Lung (tissue), 12 donors: ENCODE measurements around the gene TTC28. TPM values are rescaled to one million over a fixed set of nuclear protein-coding genes. Genes with fewer than 3 reads are reported as not detected.
"Not testable (repeated sequence)": the region's sequence is repeated elsewhere in the genome, so short reads cannot be mapped to it uniquely, and the experiment has no call there.

Experiments
- ATAC-seq: fragments of 200-7000 bp; cut with Tn5 transposase; one replicate; pipeline ENCODE4 v1.9.1; 2020; ENCODE audit warnings: moderate number of reproducible peaks; ENCODE audit not compliant: insufficient read depth, low FRiP score
- DNase-seq, 3 donors: peaks; one replicate each; pipeline ENCODE4 v3.0.0-alpha.2; 2013 to 2017
- H3K27ac ChIP-seq, 2 donors: one replicate each; pipeline ENCODE4 v1.5.1; 2013; ENCODE audit warnings: mild to moderate bottlenecking in 2 of 2, moderate library complexity in 2 of 2, control low read depth in 1 of 2, inconsistent platforms in 1 of 2, low read depth in 1 of 2, low read length in 1 of 2
- H3K27me3 ChIP-seq, 3 donors: one replicate each; pipeline ENCODE4 v1.5.1; 2013; ENCODE audit warnings: low read length in 2 of 3; ENCODE audit not compliant: control insufficient read depth in 3 of 3, insufficient read depth in 3 of 3
- H3K36me3 ChIP-seq, 4 donors: one replicate each; pipeline ENCODE4 v1.5.1; 2013; ENCODE audit warnings: low read length in 4 of 4, mild to moderate bottlenecking in 1 of 4, moderate library complexity in 1 of 4; ENCODE audit not compliant: control insufficient read depth in 4 of 4, insufficient read depth in 4 of 4
- H3K4me1 ChIP-seq, 5 donors: one replicate each; pipeline ENCODE4 v1.5.1; 2013; ENCODE audit warnings: low read length in 5 of 5, mild to moderate bottlenecking in 2 of 5, moderate library complexity in 1 of 5; ENCODE audit not compliant: control insufficient read depth in 5 of 5, insufficient read depth in 5 of 5
- H3K4me3 ChIP-seq: one replicate; pipeline ENCODE4 v1.5.1; 2013; ENCODE audit warnings: mild to moderate bottlenecking, control low read depth, moderate library complexity
- H3K9ac ChIP-seq, 2 donors: one replicate each; pipeline ENCODE4 v1.5.1; 2013; ENCODE audit warnings: low read length in 2 of 2, control low read depth in 1 of 2; ENCODE audit not compliant: insufficient read depth in 1 of 2
- H3K9me3 ChIP-seq, 4 donors: one replicate each; pipeline ENCODE4 v1.5.1; 2013; ENCODE audit warnings: low read length in 3 of 4, mild to moderate bottlenecking in 1 of 4, moderate library complexity in 1 of 4; ENCODE audit not compliant: control insufficient read depth in 4 of 4, insufficient read depth in 3 of 4
- WGBS, 2 donors: extraction: QIAGEN DNeasy Blood & Tissue Kit; methylation state at CpG; one replicate each; pipeline ENCODE4 v1.1.7; 2013; 5-methylcytosine and 5-hydroxymethylcytosine counted together
- polyA plus RNA-seq, 2 donors: library from polyadenylated mRNA; stranded (reverse); fragments of 200-250 nt; gene quantifications; one replicate each; pipeline ENCODE4 v1.2.1, GENCODE V29; 2013
- total RNA-seq, 2 donors: library from RNA; depleted of rRNA in 1 of 2; stranded (reverse); fragments of >200 nt in 1 of 2; gene quantifications; one replicate each; pipeline ENCODE4 v1.2.1, GENCODE V29; 2014 to 2021
- TF ChIP-seq, protein P1 (sequence below): IDR thresholded peaks from 2 replicates; pipeline ENCODE4 v1.5.1; 2012; ENCODE audit warnings: mild to moderate bottlenecking; ENCODE audit errors: control extremely low read depth, extremely low read depth
- donor health status: control.
- donor health status: control.
- donor health status: Bipolar disorder and iron deficiency.
- donor health status: healthy.
- donor health status: DM: yes; HTN: yes; CAD: no.

TTC28 gene
- total and polyA plus RNA-seq, 4 donors, result 4.7 to 72.2 (median 24.8) TPM

- H3K9ac ChIP-seq, result no peak overlapping the region
- H3K9me3 ChIP-seq, result peaks cover 0 to 2% (median under 1%) of the 10 kb centered on the region in 4 donors
- DNase-seq (no peak), ATAC-seq (no peak)
- H3K4me3 ChIP-seq, result no peak overlapping the region
- H3K27ac ChIP-seq, result no peak overlapping the region
- no peaks in the 10 kb centered on the region for H3K27me3 ChIP-seq
- TF ChIP-seq, protein P1, sequence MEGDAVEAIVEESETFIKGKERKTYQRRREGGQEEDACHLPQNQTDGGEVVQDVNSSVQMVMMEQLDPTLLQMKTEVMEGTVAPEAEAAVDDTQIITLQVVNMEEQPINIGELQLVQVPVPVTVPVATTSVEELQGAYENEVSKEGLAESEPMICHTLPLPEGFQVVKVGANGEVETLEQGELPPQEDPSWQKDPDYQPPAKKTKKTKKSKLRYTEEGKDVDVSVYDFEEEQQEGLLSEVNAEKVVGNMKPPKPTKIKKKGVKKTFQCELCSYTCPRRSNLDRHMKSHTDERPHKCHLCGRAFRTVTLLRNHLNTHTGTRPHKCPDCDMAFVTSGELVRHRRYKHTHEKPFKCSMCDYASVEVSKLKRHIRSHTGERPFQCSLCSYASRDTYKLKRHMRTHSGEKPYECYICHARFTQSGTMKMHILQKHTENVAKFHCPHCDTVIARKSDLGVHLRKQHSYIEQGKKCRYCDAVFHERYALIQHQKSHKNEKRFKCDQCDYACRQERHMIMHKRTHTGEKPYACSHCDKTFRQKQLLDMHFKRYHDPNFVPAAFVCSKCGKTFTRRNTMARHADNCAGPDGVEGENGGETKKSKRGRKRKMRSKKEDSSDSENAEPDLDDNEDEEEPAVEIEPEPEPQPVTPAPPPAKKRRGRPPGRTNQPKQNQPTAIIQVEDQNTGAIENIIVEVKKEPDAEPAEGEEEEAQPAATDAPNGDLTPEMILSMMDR, result no peak
- peaks cover 0 to 10% (median 4%) of the 10 kb centered on the region in 4 donors for H3K36me3 ChIP-seq
- peaks cover 0 to 5% (median 0%) of the 10 kb centered on the region in 5 donors for H3K4me1 ChIP-seq
- 84 to 95% methylated on average over 5 of the region's 5 CpGs for WGBS, 2 donors
Observed at GRCh38 chr22:28063656-28064055, 616.0 kb downstream of the TTC28 start.

- peaks cover 0 to 10% (median 4%) of the 10 kb centered on the region in 4 donors for H3K36me3 ChIP-seq
- H3K4me1 ChIP-seq, H3K27ac ChIP-seq, ATAC-seq, H3K9me3 ChIP-seq, DNase-seq, H3K4me3 ChIP-seq, H3K9ac ChIP-seq, H3K27me3 ChIP-seq: not testable (repeated sequence)
- WGBS, 2 donors, result 66 to 74% methylated on average over 2 of the region's 2 CpGs
Observed at GRCh38 chr22:28060594-28060993, 619.0 kb downstream of the TTC28 start.

DNA sequence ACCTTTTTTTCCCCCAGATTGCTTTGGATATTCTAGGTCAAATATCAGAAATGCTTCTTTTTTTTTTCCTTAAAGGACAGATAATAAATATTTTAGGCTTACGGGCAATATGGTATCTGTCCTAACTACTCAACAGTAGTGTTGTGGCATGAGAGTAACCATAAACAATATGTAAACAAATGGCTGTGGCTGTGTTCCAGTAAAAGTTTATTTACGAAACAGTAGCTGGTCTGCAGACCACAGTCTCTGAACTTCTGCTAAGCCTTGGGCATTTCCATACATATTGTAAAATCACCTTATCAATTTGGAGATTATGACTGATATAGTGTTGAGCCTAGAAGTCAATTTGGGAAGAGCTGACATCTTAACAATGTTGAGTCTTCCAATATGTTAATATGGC is 621.6 kb downstream of the TTC28 start:
- Histone ChIP-seq H3K4me1 (peaks cover 0 to 8% (median 2%) of the 10 kb centered on the region in 5 donors), H3K27me3 (no peaks in the 10 kb centered on the region), H3K27ac (no peak overlapping the region), H3K9me3 (peaks cover 0 to 2% (median under 1%) of the 10 kb centered on the region in 4 donors), H3K36me3 (peaks cover 0 to 2% (median under 1%) of the 10 kb centered on the region in 4 donors), H3K4me3 (no peak overlapping the region), H3K9ac (no peak overlapping the region)
- ATAC-seq (no peak), DNase-seq (peak; percentile 30 to 89 (median 81))
- 73 to 80% methylated on average over 2 of the region's 2 CpGs for whole genome bisulfite sequencing, 2 donors
- TF ChIP-seq, protein P1, result no peak

DNA sequence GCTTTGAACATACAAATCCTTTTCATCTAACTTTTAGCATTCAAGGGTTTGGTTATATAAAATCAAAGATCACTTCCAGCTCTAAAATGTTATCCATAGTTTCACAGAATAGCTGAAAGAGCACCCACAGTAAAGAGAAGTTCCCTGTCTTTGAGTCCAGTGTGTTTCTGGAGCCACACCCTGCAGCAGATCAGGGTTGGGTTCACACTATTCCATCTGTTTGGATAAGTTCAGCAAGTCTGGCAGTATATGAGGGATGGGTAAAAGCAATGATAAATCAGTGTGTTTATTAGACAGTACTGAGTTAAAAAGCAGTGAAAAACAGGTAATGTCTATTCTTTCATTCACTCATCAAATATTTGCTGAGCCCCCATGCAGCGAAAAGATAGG is 624.8 kb downstream of the TTC28 start:
- Histone ChIP-seq H3K9ac (no peak overlapping the region), H3K36me3 (no peaks in the 10 kb centered on the region), H3K27me3 (no peaks in the 10 kb centered on the region), H3K4me1 (peaks cover 0 to 26% (median 8%) of the 10 kb centered on the region in 5 donors), H3K4me3 (no peak overlapping the region), H3K27ac (no peak overlapping the region), H3K9me3 (no peaks in the 10 kb centered on the region)
- ATAC-seq (no peak), DNase-seq (no peak)
- 96 to 100% methylated on average over 1 of the region's 1 CpG for WGBS, 2 donors
- TF ChIP-seq, protein P1, result no peak
